Liver (tissue), 3 donors: ENCODE data around the gene PCNT.

Experiments used
- CTCF ChIP-seq: fragments of 150-350 bp; IDR thresholded peaks from 2 replicates; pipeline ENCODE4 v1.5.1; 2017; ENCODE audit warnings: improper control_type of control experiment, low read depth, low read length; ENCODE audit not compliant: missing input control
- HNF4G ChIP-seq: IDR thresholded peaks from 2 replicates; pipeline ENCODE4 v1.6.1; 2016; ENCODE audit warnings: antibody characterized with exemption
- JUND ChIP-seq, 2 donors: IDR thresholded peaks; 2 replicates each; pipeline ENCODE4 v1.6.1; 2016; ENCODE audit warnings: antibody characterized with exemption in 2 of 2
- MAX ChIP-seq: IDR thresholded peaks from 2 replicates; pipeline ENCODE4 v1.6.1; 2016; ENCODE audit warnings: antibody characterized with exemption
- SP1 ChIP-seq: IDR thresholded peaks from 2 replicates; pipeline ENCODE4 v1.6.1; 2018; ENCODE audit warnings: antibody characterized with exemption, mild to moderate bottlenecking
- TAF1 ChIP-seq: conservative IDR thresholded peaks from 2 replicates; pipeline ENCODE4 v1.6.1; 2016; ENCODE audit warnings: antibody characterized with exemption, mild to moderate bottlenecking
- donor health status: healthy.
- donor health status: healthy.

GRCh38 chr21:46459356-46460112 is 135.6 kb downstream of the PCNT start:
- TF ChIP-seq CTCF (no peak), MAX (no peak), TAF1 (no peak), SP1 (no peak), JUND (IDR thresholded peaks at IDR 0.05) (no peak), HNF4G (no peak)
